ENCODE data around the gene PALD1.

Gene PALD1

DNA sequence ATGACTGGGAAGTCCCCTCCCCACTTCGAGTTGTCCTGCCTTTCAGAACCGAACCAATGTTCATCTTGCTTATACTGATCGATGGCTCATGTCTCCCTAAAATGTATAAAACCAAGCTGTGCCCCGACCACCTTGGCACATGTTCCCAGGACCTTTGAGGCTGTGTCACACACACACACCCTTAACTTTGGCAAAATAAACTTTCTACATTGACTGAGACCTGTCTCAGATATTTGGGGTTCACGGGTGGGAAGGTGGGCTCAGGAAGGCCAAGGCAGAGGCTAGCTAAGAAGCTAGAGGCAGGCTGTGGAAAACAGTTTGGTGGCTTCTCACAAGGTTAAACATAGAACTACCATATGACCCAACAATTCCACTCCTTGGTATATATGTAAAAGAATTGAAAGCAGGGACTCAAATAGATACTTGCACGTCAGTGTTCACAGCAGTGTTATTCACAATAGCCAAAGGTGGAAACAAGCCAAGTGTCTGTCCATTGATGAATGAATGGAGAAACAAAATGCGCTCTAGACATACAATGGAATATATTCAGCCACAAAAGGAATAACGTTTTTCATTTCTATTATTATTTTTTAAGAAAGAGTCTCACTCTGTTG lies 108.6 kb downstream of the PALD1 start:
- Histone ChIP-seq H3K36me3 (ENCODE audit: insufficient read depth, low read length) (no peaks in the 10 kb centered on the region), H3K9me3 (ENCODE audit: control insufficient read depth, insufficient read depth, low read length) (no peaks in the 10 kb centered on the region), H3K4me1 (ENCODE audit: insufficient read depth, low read length) (peaks cover 14% of the 10 kb centered on the region), H3K9ac (ENCODE audit: low read depth, low read length) (no peak overlapping the region)

DNA sequence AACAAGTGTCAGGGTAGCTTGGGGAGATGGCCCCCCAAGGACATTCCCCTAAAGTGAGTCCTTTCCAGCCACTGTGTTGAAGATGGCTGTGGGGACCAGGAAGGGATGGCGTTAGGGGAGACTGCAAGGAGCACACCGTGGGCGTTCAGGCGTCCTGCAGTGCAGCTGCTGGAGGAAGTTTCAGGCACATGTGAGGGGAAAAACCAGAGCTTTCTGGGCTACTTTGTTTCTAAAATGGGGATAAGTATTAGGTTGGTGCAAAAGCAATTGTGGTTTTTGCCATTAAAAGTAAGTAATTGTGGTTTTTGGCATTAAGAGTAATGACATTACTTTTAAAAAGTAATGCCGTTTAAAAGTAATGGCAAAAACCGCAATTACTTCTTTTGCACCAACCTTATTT lies 109.7 kb downstream of the PALD1 start:
- no peak overlapping the region for H3K9ac ChIP-seq (ENCODE audit: low read depth, low read length)
- peaks cover 11% of the 10 kb centered on the region for H3K4me1 ChIP-seq (ENCODE audit: insufficient read depth, low read length)
- no peaks in the 10 kb centered on the region for H3K9me3 ChIP-seq (ENCODE audit: control insufficient read depth, insufficient read depth, low read length)
- no peaks in the 10 kb centered on the region for H3K36me3 ChIP-seq (ENCODE audit: insufficient read depth, low read length)

DNA sequence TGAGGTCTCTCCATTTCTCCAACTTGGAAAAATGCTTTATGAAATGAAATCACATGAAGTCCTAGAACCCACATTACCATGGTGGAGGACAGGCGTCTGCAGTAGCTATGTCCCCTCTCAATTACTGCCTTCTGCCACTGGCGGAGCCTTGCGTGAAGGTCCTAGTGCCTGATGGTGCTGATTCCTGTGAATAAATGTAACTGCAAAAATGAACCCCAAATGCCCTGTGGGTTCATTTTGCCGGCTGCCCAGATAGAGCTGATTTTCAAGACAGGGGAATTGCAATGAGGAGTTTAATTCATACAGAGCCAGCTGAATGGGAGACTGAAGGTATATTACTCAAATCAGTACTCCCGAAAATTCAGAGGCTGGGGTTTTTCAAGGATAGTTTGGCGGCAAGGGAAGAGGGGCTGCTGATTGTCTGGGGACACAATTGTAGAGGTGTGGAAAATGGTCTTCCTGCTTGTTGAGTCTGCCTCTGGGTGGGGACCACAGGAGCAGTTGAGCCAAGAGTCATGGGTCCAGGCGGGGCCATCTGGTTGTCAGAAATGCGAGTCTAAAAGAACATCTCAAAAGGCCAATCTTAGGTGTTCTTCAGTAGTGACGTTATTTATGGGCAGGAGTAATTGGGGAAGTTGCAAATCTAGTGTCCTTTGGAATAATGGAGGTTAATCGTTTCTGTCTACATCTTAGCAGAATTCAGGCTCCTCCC lies 110.4 kb downstream of the PALD1 start:
- H3K36me3 ChIP-seq (ENCODE audit: insufficient read depth, low read length): no peaks in the 10 kb centered on the region

DNA sequence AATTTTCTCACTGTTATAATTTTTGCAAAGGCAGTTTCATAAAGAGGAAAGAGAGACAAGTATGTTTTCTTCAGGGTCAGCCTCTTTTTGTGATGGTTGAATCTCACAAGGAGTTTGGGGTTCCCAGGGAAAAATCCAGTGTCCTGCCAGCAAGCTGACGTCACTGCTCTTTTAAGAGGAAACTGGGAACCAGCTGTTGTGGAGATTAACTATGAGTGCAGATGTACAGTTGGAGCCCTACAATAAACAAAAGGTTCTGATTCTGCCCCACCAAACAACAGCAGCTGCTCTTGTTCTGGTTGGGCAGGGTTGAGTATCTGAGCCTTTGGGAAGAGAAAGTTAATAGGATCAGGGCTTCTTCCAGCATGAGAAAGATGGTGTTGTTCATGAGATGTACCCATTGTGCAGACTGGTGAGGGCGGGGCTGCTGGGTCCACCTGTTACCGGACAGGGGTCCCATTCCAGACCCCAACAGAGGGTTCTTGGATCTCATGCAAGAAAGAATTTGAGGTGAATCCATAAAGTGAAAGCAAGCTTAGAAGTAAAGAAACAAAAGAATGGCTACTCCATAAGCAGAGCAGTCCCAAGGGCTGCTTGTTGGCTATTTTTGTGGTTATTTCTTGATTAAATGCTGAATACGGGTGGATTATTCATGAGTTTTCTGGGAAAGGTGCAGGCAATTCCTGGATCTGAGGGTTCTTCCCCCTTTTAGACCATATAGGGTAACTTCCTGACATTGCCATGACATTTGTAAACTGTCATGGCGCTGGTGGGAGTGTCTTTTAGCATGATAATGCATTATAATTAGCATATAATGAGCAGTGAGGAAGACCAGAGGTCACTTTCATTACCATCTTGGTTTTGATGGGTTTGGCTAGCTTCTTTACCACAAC lies 111.4 kb downstream of the PALD1 start:
- Histone ChIP-seq H3K9ac (ENCODE audit: low read depth, low read length) (no peak overlapping the region), H3K9me3 (ENCODE audit: control insufficient read depth, insufficient read depth, low read length) (no peaks in the 10 kb centered on the region), H3K36me3 (ENCODE audit: insufficient read depth, low read length) (no peaks in the 10 kb centered on the region), H3K4me1 (ENCODE audit: insufficient read depth, low read length) (peaks cover 5% of the 10 kb centered on the region)

More for the DNA sequence above, 110.4 kb downstream of the PALD1 start:
- peaks cover 11% of the 10 kb centered on the region for H3K4me1 ChIP-seq (ENCODE audit: insufficient read depth, low read length)
- H3K9me3 ChIP-seq (ENCODE audit: control insufficient read depth, insufficient read depth, low read length): no peaks in the 10 kb centered on the region
- no peak overlapping the region for H3K9ac ChIP-seq (ENCODE audit: low read depth, low read length)

DNA sequence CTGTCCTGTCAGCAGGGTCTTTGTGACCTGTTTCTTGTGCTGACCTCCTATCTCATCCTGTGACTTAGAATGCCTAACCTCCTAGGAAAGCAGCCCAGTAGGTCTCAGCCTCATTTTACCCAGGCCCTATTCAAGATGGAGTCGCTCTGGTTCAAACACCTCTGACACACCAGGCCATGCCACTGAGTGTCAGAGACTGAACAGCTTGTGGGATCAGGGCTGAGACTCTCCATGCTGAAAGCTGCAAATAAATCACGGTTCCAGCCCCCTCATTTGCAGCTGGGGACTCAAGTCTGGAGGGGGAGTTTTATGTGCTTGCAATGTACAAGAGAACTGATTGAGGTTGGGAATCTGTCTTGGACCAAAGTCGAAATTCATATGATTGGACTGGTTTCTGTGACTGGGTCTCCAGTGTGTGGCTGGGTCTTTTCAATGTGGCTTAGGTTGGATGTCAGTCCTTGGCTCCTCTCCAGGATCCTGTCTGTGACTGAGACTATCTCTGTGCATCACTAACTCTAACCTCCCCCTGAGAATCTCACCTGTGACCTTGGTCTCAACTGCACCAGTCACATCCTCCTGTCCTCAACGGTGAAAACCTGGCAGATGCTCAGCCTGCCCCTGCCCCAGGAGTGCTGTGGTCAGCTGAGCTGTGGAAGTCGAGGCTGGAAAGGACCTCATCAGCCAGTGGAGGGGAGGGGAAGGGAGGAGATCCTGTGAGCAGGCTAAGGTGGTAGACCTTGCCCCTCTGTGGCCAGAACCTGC lies 112.3 kb downstream of the PALD1 start:
- Histone ChIP-seq H3K9ac (ENCODE audit: low read depth, low read length) (no peak overlapping the region), H3K4me1 (ENCODE audit: insufficient read depth, low read length) (no peaks in the 10 kb centered on the region), H3K36me3 (ENCODE audit: insufficient read depth, low read length) (no peaks in the 10 kb centered on the region), H3K9me3 (ENCODE audit: control insufficient read depth, insufficient read depth, low read length) (no peaks in the 10 kb centered on the region)

DNA sequence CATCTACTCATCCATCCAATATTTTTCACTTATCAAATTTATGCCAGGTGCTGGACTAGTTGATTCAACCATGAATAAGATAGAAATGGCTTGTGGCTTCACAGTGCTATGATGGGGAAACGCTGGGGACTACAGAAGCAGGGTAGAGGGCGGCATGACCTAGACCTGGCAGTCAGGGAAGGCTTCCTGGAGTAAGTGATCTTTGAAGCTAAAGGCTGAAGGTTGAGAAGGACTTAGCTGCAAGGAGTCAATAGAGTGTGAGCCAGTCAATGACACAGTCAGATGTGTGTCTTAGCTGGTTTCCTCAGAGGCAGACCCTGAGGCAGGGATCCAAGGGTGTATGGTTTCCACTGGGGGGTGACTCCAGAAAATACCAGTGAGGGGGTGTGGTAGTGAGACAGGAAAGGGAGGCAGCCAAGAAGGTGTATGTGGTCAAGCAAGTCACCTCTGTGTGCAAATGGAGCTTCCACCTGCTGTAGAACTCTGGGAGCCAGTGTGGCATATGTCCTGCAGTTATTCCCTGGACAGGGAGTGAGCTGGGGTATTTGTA lies 113.7 kb downstream of the PALD1 start:
- H3K9ac ChIP-seq (ENCODE audit: low read depth, low read length): no peak overlapping the region
- no peaks in the 10 kb centered on the region for H3K36me3 ChIP-seq (ENCODE audit: insufficient read depth, low read length)
- no peaks in the 10 kb centered on the region for H3K4me1 ChIP-seq (ENCODE audit: insufficient read depth, low read length)
- no peaks in the 10 kb centered on the region for H3K9me3 ChIP-seq (ENCODE audit: control insufficient read depth, insufficient read depth, low read length)

DNA sequence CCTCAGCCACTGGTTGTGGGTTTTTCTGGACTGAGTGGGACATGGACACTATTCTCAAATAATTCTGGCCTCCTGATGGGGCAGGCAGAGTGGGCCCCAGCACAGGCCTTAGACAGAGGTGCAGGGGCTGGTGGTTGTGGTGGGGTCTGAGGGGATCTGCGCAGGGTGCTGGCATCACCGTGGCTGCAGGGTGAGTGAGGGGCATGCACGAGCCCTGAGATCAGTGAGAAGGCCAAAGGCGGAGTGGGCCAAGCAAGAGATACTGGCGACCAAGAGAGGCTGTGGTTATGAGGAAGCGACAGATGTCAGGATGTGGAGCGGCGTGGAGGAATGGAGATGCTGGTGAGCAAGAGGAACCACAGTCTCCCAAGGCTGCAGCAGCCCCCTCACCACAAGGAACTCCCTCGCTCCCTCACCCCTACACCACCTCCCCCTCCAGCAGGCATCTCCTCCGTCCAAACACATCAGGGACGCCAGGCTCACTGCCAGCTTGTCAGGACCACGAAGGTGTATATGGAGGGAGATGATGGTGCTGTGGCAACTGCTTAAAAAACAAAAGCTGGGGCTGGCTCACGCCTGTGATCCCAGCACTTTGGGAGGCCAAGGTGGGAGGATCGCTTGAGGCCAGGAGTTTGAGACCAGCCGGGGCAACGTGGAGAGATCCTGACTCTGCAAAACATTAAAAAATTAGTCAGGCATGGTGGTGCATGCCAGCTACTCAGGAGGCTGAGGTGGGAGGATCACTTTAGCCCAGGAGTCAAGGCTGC lies 114.4 kb downstream of the PALD1 start:
- Histone ChIP-seq H3K9me3 (ENCODE audit: control insufficient read depth, insufficient read depth, low read length) (no peaks in the 10 kb centered on the region), H3K4me1 (ENCODE audit: insufficient read depth, low read length) (no peaks in the 10 kb centered on the region), H3K9ac (ENCODE audit: low read depth, low read length) (no peak overlapping the region), H3K36me3 (ENCODE audit: insufficient read depth, low read length) (no peaks in the 10 kb centered on the region)

DNA sequence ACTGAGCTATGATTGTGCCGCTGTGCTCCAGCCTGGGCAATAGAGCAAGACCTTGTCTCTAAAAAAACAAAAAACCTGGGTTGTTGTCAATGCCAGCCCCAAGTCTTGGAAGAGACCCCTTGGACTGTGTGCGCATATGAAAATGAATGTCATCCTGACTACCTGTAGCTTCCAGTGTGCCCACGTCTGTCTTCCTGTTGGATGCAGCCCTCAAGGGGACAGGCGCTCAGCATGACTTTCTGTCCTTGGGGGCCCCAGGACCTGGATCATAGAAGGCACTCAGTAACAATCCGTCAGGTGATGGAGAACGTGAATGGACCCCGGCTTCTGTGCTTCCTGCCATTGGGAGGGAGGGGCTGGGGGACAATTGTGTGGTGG lies 114.9 kb downstream of the PALD1 start:
- no peaks in the 10 kb centered on the region for H3K36me3 ChIP-seq (ENCODE audit: insufficient read depth, low read length)
- H3K9me3 ChIP-seq (ENCODE audit: control insufficient read depth, insufficient read depth, low read length): no peaks in the 10 kb centered on the region
- no peak overlapping the region for H3K9ac ChIP-seq (ENCODE audit: low read depth, low read length)
- H3K4me1 ChIP-seq (ENCODE audit: insufficient read depth, low read length): no peaks in the 10 kb centered on the region

DNA sequence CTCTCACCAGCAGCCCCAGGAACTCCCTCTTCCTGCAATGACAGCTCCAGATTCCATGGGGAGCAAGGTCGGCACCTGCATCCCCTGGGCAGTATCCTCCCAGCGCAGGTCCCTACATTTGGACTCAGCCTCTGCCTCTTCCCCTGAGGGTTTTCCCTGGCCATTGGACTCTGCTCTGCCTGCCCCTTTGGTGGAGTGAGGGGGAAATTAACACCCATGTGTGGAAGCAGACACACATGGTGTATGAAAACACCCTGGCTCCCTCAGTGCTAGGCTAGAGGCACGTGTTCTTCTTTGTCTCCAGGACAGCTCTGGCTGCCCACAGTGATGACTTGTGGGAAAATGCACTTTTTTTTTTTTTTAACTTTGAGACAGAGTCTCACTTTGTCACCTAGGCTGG lies 115.6 kb downstream of the PALD1 start:
- Histone ChIP-seq H3K9ac (ENCODE audit: low read depth, low read length) (no peak overlapping the region), H3K4me1 (ENCODE audit: insufficient read depth, low read length) (no peaks in the 10 kb centered on the region), H3K36me3 (ENCODE audit: insufficient read depth, low read length) (no peaks in the 10 kb centered on the region), H3K9me3 (ENCODE audit: control insufficient read depth, insufficient read depth, low read length) (no peaks in the 10 kb centered on the region)

DNA sequence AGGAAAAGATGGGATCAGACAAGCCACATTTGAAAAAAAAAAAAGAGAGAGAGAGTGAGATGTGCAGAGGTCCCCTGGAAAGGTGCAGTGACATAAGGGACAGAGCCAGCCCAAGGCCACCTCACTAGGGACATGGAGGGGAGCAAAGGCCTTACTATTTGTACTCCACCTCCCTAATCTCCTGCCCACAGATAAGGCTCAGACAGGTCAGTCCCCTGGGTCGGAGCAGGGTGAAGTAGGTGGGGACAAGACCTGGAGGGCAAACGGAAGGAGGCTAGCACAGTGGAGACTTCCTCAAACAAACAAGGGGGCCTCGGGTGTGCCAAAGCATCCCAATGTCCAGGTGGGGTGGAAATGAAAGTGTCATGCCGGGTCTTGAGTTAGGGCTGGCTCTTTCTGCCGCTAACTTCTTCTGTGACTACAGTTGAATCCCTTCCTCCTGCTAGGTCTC lies 117.0 kb downstream of the PALD1 start:
- Histone ChIP-seq H3K4me1 (ENCODE audit: insufficient read depth, low read length) (no peaks in the 10 kb centered on the region), H3K9me3 (ENCODE audit: control insufficient read depth, insufficient read depth, low read length) (no peaks in the 10 kb centered on the region), H3K36me3 (ENCODE audit: insufficient read depth, low read length) (no peaks in the 10 kb centered on the region), H3K9ac (ENCODE audit: low read depth, low read length) (no peak overlapping the region)

DNA sequence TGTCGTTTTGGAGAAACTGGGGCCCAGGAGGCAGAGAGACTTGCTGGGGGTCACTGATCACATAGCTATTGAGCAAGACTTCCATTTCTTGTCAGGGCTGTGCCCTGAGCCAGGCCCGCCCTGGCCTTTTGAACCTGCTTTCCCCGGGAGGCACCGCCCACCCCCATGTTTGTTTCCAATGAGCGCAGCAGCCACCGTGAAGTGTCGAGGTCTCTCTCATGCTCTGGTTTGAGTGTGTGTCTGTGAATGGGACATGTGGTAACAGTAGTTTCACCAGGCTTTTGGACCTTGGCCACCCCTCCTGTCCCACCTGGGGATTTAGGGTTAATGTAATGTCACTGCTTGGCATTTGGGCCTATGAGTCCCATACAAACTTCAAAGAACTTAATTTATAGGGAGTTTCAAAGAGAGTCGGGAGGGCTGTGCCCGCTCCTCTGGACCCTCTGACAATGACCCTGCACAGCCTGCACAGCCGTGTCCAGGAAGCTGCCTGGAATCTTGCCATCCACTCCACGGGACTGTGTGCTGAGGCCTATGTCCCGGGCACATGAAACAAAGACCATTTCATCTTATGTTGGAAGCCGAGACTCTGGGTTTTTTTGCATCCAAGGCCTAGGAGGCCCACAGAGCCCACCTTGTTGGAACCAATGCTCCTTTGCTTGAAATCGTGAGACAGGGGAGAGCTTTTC lies 117.7 kb downstream of the PALD1 start:
- H3K4me1 ChIP-seq (ENCODE audit: insufficient read depth, low read length): no peaks in the 10 kb centered on the region
- H3K9ac ChIP-seq (ENCODE audit: low read depth, low read length): no peak overlapping the region
- H3K36me3 ChIP-seq (ENCODE audit: insufficient read depth, low read length): no peaks in the 10 kb centered on the region
- no peaks in the 10 kb centered on the region for H3K9me3 ChIP-seq (ENCODE audit: control insufficient read depth, insufficient read depth, low read length)

DNA sequence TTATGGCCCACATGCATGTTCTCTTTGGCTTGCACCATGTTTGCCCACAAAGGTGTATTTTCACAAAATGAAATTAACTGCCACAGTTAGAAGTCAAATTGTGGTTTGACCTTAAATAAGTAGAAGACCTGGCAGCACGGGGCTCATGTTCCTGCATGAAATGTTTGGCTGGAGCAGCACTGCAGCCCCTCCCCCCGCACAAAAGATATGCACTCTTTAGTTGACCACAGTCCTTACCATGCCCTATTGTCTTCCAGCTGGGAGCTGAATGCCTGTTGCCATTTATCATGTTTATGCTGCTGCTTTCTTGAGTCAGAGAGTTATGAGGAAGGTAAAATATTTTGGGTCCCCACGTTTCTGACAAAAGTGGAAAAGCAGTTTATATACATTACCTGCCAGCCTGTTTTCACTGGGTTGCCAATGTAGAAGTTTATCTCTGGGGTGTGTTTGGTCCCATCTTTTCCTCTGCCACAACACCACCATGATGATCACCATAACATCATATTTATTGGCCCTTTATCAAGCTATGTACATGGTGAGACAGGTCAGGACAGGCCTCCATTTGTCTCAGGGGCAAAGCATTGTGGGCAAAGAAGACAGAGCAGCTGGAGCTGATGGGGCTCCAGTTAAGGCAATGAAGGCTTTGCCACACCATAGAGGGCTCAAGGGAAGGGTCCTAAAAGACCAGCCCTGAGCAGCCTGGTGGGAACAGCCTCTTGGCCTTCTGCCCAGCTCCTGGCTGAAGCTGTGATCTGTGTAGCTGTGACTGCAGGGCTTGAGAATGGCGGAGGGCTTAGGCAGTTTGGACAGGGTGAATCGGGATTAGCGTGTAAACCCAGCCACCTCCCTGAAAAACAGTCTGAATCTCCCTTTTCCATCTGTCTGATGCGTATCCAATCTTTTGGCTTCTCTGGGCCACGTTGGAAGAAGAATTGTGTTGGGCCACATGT lies 118.6 kb downstream of the PALD1 start:
- H3K36me3 ChIP-seq (ENCODE audit: insufficient read depth, low read length): no peaks in the 10 kb centered on the region
- H3K9me3 ChIP-seq (ENCODE audit: control insufficient read depth, insufficient read depth, low read length): no peaks in the 10 kb centered on the region
- H3K4me1 ChIP-seq (ENCODE audit: insufficient read depth, low read length): no peaks in the 10 kb centered on the region
- no peak overlapping the region for H3K9ac ChIP-seq (ENCODE audit: low read depth, low read length)
